Nephron (organoid): ENCODE measurements around the gene CWC25.

Experiments used
- H3K27ac Mint-ChIP-seq, 3 experiments: 2 replicates each; pipeline ENCODE4 v1.8.0; 2020; ENCODE audit warnings: mixed read lengths in 3 of 3, mild to moderate bottlenecking in 2 of 3, moderate library complexity in 1 of 3
- H3K27me3 Mint-ChIP-seq: 2 replicates; pipeline ENCODE4 v1.8.0; 2021; ENCODE audit warnings: low read depth, mild to moderate bottlenecking, moderate library complexity, mixed read lengths
- H3K36me3 Mint-ChIP-seq: 2 replicates; pipeline ENCODE4 v1.8.0; 2020; ENCODE audit warnings: low read depth, mixed read lengths
- H3K4me1 Mint-ChIP-seq: 2 replicates; pipeline ENCODE4 v1.8.0; 2020; ENCODE audit warnings: mixed read lengths
- H3K4me3 Mint-ChIP-seq, 3 experiments: 2 replicates each; pipeline ENCODE4 v1.8.0; 2020; ENCODE audit warnings: mild to moderate bottlenecking in 3 of 3, mixed read lengths in 3 of 3, moderate library complexity in 2 of 3
- H3K9me3 Mint-ChIP-seq: 2 replicates; pipeline ENCODE4 v1.8.0; 2020; ENCODE audit warnings: mixed read lengths
- CTCF ChIP-seq, 3 experiments: fragments of 200-600 bp; sonication (generic); IDR thresholded peaks; one replicate each; pipeline ENCODE4 v1.5.0; 2021; ENCODE audit warnings: antibody characterized with exemption in 3 of 3; ENCODE audit not compliant: unreplicated experiment in 3 of 3

The CWC25 gene

DNA sequence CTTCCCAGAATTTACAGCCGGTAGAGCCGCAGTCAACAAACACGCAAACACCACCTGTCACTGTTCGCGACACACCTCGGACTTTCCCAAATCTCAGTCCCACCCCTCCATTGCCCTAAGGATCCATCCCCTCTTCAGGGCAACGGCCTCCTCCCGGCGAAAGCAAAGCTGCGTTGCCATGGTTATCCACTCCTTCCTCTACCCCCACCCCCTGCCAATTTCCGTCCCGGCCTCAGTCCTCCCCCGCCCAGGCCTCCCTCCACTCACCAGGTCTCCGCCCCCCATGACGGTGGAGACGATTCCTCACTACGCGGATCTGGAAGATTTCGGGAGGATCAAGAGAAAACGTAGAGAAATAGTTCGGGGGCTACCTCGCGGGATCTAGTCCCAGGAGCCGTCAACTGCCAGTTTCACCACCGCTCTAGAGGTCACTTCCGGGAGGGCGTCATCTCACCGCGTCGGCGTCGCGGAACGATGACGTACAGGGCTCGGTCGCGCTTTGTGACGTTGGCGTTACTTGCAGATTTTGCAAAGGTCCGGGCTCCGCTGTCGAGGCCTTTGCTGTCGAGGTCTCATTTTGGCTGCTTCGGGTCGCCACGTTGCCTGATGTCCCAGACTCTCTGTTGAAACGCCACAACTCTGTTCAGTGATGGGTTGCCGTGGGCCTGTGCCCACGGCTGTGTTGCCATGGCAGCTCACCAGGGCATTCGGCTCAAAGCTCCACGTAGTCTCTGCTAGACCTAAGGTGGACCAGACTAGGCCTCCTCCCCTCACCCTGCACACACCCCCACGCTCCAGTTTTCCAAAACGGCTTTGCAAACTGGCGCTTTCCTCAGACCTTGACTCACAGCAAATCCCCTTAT, at the start of gene CWC25:
TSS of gene CWC25 (minus strand) at position 423 of the 863 bp plus-strand sequence. CDS start at position 285, 138 bp downstream.
- H3K4me1 Mint-ChIP-seq: peaks cover 17% of the 10 kb centered on the region

GRCh38 chr17:38873640-38874380, 48.7 kb upstream of the CWC25 start:
- peaks cover 54% of the 10 kb centered on the region for H3K4me1 Mint-ChIP-seq
- peak overlapping the region; percentile 74 to 99 (median 99) for H3K4me3 Mint-ChIP-seq
- peaks cover 7% of the 10 kb centered on the region for H3K27me3 Mint-ChIP-seq
- peak overlapping the region; percentile 38 to 100 (median 94) for H3K27ac Mint-ChIP-seq
- no peak for TF ChIP-seq CTCF (IDR thresholded peaks at IDR 0.05; ENCODE audit: unreplicated experiment in 3 of 3)
- H3K9me3 Mint-ChIP-seq: no peaks in the 10 kb centered on the region
- H3K36me3 Mint-ChIP-seq: peaks cover 10% of the 10 kb centered on the region

More for the DNA sequence above, at the start of gene CWC25:
- Mint-ChIP-seq H3K9me3 (no peaks in the 10 kb centered on the region), H3K36me3 (peaks cover 14% of the 10 kb centered on the region), H3K27me3 (peaks cover 6% of the 10 kb centered on the region), H3K27ac (peak within 1 kb of the TSS; percentile 100), H3K4me3 (peak within 1 kb of the TSS; percentile 96 to 100 (median 100))
- no peak for TF ChIP-seq CTCF (IDR thresholded peaks at IDR 0.05; ENCODE audit: unreplicated experiment in 3 of 3)

GRCh38 chr17:38872671-38873385, 47.7 kb upstream of the CWC25 start:
- peak overlapping the region; percentile 92 to 99 (median 99) for H3K4me3 Mint-ChIP-seq
- peaks cover under 1% of the 10 kb centered on the region for H3K36me3 Mint-ChIP-seq
- peak overlapping the region; percentile 74 to 100 (median 74) for H3K27ac Mint-ChIP-seq
- H3K9me3 Mint-ChIP-seq: no peaks in the 10 kb centered on the region
- no peak for TF ChIP-seq CTCF (IDR thresholded peaks at IDR 0.05; ENCODE audit: unreplicated experiment in 3 of 3)
- peaks cover 7% of the 10 kb centered on the region for H3K27me3 Mint-ChIP-seq
- H3K4me1 Mint-ChIP-seq: peaks cover 54% of the 10 kb centered on the region

DNA sequence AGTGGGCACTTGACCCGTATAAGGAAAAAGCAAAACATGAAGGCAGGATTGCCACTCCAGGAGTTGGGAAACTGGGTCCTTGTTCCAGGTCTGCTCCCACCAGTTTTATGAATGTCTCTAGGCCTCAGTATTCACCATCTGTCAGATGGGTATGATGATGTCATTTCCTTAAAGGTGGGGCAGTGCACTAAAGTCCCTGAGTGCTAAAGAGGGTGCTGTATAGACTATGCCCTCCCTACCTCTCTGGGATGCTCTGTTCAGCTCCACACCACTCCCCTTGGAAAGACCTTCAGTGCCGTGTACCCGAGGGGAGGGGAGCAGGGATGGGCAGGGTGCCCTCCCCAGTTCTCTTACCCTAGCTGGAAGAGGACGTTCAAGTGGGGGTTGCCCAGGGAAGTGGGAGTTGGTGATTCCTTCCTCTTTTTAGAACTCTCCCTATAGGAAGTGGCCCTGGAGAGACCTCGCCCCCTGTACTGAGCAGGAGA, 46.9 kb upstream of the CWC25 start:
- no peak for TF ChIP-seq CTCF (IDR thresholded peaks at IDR 0.05; ENCODE audit: unreplicated experiment in 3 of 3)
- no peaks in the 10 kb centered on the region for H3K36me3 Mint-ChIP-seq
- H3K27ac Mint-ChIP-seq: peak overlapping the region; percentile 90 to 100 (median 96)
- H3K4me3 Mint-ChIP-seq: peak overlapping the region; percentile 92 to 99 (median 99)
- H3K9me3 Mint-ChIP-seq: no peaks in the 10 kb centered on the region
- peaks cover 11% of the 10 kb centered on the region for H3K27me3 Mint-ChIP-seq
- H3K4me1 Mint-ChIP-seq: peaks cover 60% of the 10 kb centered on the region

DNA sequence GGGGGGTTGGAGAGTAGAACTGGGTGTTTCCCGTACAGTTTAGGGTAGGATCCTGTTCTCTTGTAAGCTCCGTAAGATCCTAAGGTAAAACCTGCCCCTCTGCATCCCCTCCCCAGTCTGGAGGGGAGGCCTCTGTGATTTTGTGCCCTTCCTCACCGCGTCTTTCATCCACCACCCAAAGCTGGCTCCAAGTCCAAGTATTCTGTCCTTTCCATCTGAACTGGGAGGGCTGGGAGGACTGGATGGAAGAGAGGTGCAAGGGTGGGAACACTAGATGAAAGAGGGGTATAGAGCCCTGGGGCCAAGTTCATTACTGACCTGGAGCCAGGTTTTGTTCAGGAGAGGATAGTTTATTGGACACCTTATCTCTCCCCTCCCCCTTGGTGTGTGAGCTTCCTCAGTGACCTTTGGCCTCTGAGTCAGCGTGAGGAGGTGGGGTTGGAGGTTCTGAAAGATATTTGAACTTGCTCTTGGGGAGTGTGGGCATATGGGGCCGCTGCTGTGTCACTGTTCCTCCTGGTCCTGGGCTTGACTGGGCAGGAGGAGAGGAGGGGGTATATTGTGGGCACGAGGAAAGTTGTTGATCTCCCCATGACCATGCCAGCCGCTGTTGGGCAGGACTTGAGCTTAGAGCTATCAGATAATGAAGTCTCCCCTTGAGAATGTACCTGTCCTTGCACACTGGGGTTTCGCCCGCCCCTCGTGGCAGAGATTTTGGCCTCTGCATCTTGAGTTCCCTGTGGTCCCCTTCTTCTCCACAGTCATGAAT, 46.3 kb upstream of the CWC25 start:
- peaks cover 60% of the 10 kb centered on the region for H3K4me1 Mint-ChIP-seq
- H3K27me3 Mint-ChIP-seq: peaks cover 8% of the 10 kb centered on the region
- no peaks in the 10 kb centered on the region for H3K9me3 Mint-ChIP-seq
- no peak for TF ChIP-seq CTCF (IDR thresholded peaks at IDR 0.05; ENCODE audit: unreplicated experiment in 3 of 3)
- H3K27ac Mint-ChIP-seq: peak overlapping the region; percentile 90 to 100 (median 96)
- peak overlapping the region; percentile 92 to 99 (median 99) for H3K4me3 Mint-ChIP-seq
- no peaks in the 10 kb centered on the region for H3K36me3 Mint-ChIP-seq
